ENCODE measurements around the gene NSUN4.
"Not testable (repeated sequence)": the region's sequence is repeated elsewhere in the genome, so short reads cannot be mapped to it uniquely, and the experiment has no call there.

Gene NSUN4

GRCh38 chr1:46333300-46334029, 7.1 kb upstream of the NSUN4 start:
- H3K27me3 Mint-ChIP-seq, result no peaks in the 10 kb centered on the region
- no peaks in the 10 kb centered on the region for H3K4me1 Mint-ChIP-seq
- no peak for DNase-seq (ENCODE audit: low spot score in 2 of 2)
- no peaks in the 10 kb centered on the region for H3K36me3 Mint-ChIP-seq (ENCODE audit: insufficient read depth)
- no peak overlapping the region for H3K4me3 Mint-ChIP-seq
- H3K27ac Mint-ChIP-seq (ENCODE audit: low read depth), result no peak overlapping the region
- ATAC-seq (replicated peaks; ENCODE audit: extremely low read depth, poor library complexity, severe bottlenecking), result no peak
- H3K9me3 Mint-ChIP-seq, result no peaks in the 10 kb centered on the region

GRCh38 chr1:46334030-46334384, 6.6 kb upstream of the NSUN4 start:
- H3K9me3 Mint-ChIP-seq, result no peaks in the 10 kb centered on the region
- H3K27me3 Mint-ChIP-seq, result no peaks in the 10 kb centered on the region
- no peak overlapping the region for H3K4me3 Mint-ChIP-seq
- no peaks in the 10 kb centered on the region for H3K4me1 Mint-ChIP-seq
- H3K36me3 Mint-ChIP-seq (ENCODE audit: insufficient read depth), result no peaks in the 10 kb centered on the region
- ATAC-seq (replicated peaks; ENCODE audit: extremely low read depth, poor library complexity, severe bottlenecking), result no peak
- DNase-seq (ENCODE audit: low spot score in 2 of 2), result no peak
- no peak overlapping the region for H3K27ac Mint-ChIP-seq (ENCODE audit: low read depth)

GRCh38 chr1:46335081-46335480, 5.5 kb upstream of the NSUN4 start:
- DNase-seq (ENCODE audit: low spot score in 2 of 2), result no peak
- Mint-ChIP-seq H3K4me3 (no peak overlapping the region), H3K36me3 (ENCODE audit: insufficient read depth) (peaks cover 2% of the 10 kb centered on the region), H3K9me3 (no peaks in the 10 kb centered on the region), H3K27me3 (no peaks in the 10 kb centered on the region), H3K27ac (ENCODE audit: low read depth) (no peak overlapping the region), H3K4me1 (peaks cover 5% of the 10 kb centered on the region)
- ATAC-seq (replicated peaks; ENCODE audit: extremely low read depth, poor library complexity, severe bottlenecking), result no peak

- not testable (repeated sequence) for H3K9me3 Mint-ChIP-seq; DNase-seq (ENCODE audit: low spot score in 2 of 2); H3K4me3 Mint-ChIP-seq; H3K27ac Mint-ChIP-seq (ENCODE audit: low read depth); H3K27me3 Mint-ChIP-seq; ATAC-seq (replicated peaks; ENCODE audit: extremely low read depth, poor library complexity, severe bottlenecking)
- H3K4me1 Mint-ChIP-seq, result peaks cover 27% of the 10 kb centered on the region
- H3K36me3 Mint-ChIP-seq (ENCODE audit: insufficient read depth), result peaks cover 16% of the 10 kb centered on the region
Measured at GRCh38 chr1:46337409-46337808, 3.2 kb upstream of the NSUN4 start.

- Mint-ChIP-seq H3K4me1 (peaks cover 39% of the 10 kb centered on the region), H3K27me3 (no peaks in the 10 kb centered on the region), H3K4me3 (peak overlapping the region; percentile 96), H3K9me3 (no peaks in the 10 kb centered on the region), H3K27ac (ENCODE audit: low read depth) (peak overlapping the region; percentile 98), H3K36me3 (ENCODE audit: insufficient read depth) (peaks cover 26% of the 10 kb centered on the region)
- DNase-seq (ENCODE audit: low spot score in 2 of 2) (no peak), ATAC-seq (replicated peaks; ENCODE audit: extremely low read depth, poor library complexity, severe bottlenecking) (no peak)
Measured at GRCh38 chr1:46341222-46342083, 846 bp downstream of the NSUN4 start.

- no peaks in the 10 kb centered on the region for H3K27me3 Mint-ChIP-seq
- DNase-seq (ENCODE audit: low spot score in 2 of 2) (no peak), ATAC-seq (replicated peaks; ENCODE audit: extremely low read depth, poor library complexity, severe bottlenecking) (no peak)
- H3K36me3 Mint-ChIP-seq (ENCODE audit: insufficient read depth), result peaks cover 32% of the 10 kb centered on the region
- H3K4me3 Mint-ChIP-seq, result peak overlapping the region; percentile 96
- H3K4me1 Mint-ChIP-seq, result peaks cover 39% of the 10 kb centered on the region
- no peaks in the 10 kb centered on the region for H3K9me3 Mint-ChIP-seq
- peak overlapping the region; percentile 98 for H3K27ac Mint-ChIP-seq (ENCODE audit: low read depth)
Measured at GRCh38 chr1:46342084-46342656, 1.6 kb downstream of the NSUN4 start.

GRCh38 chr1:46342677-46343350, 2.2 kb downstream of the NSUN4 start:
- no peaks in the 10 kb centered on the region for H3K9me3 Mint-ChIP-seq
- DNase-seq (ENCODE audit: low spot score in 2 of 2) (no peak), ATAC-seq (replicated peaks; ENCODE audit: extremely low read depth, poor library complexity, severe bottlenecking) (no peak)
- H3K27ac Mint-ChIP-seq (ENCODE audit: low read depth), result peak overlapping the region; percentile 98
- peak overlapping the region; percentile 96 for H3K4me3 Mint-ChIP-seq
- no peaks in the 10 kb centered on the region for H3K27me3 Mint-ChIP-seq
- H3K36me3 Mint-ChIP-seq (ENCODE audit: insufficient read depth), result peaks cover 36% of the 10 kb centered on the region
- peaks cover 40% of the 10 kb centered on the region for H3K4me1 Mint-ChIP-seq

GRCh38 chr1:46343351-46343695, 2.7 kb downstream of the NSUN4 start:
- Mint-ChIP-seq H3K4me1 (peaks cover 45% of the 10 kb centered on the region), H3K27me3 (no peaks in the 10 kb centered on the region), H3K27ac (ENCODE audit: low read depth) (peak overlapping the region; percentile 98)

GRCh38 chr1:46343705-46344104, 3.1 kb downstream of the NSUN4 start:
- Mint-ChIP-seq H3K27me3 (no peaks in the 10 kb centered on the region), H3K27ac (ENCODE audit: low read depth) (peak overlapping the region; percentile 98), H3K4me3 (no peak overlapping the region), H3K4me1 (peaks cover 46% of the 10 kb centered on the region), H3K9me3 (no peaks in the 10 kb centered on the region), H3K36me3 (ENCODE audit: insufficient read depth) (peaks cover 40% of the 10 kb centered on the region)
- ATAC-seq (replicated peaks; ENCODE audit: extremely low read depth, poor library complexity, severe bottlenecking) (no peak), DNase-seq (ENCODE audit: low spot score in 2 of 2) (no peak)

More at GRCh38 chr1:46343351-46343695, 2.7 kb downstream of the NSUN4 start:
- Mint-ChIP-seq H3K9me3 (no peaks in the 10 kb centered on the region), H3K36me3 (ENCODE audit: insufficient read depth) (peaks cover 39% of the 10 kb centered on the region), H3K4me3 (no peak overlapping the region)
- no peak for ATAC-seq (replicated peaks; ENCODE audit: extremely low read depth, poor library complexity, severe bottlenecking)
- no peak for DNase-seq (ENCODE audit: low spot score in 2 of 2)

GRCh38 chr1:46344481-46344880, 3.9 kb downstream of the NSUN4 start:
- no peak overlapping the region for H3K27ac Mint-ChIP-seq (ENCODE audit: low read depth)
- peaks cover 44% of the 10 kb centered on the region for H3K36me3 Mint-ChIP-seq (ENCODE audit: insufficient read depth)
- H3K27me3 Mint-ChIP-seq, result no peaks in the 10 kb centered on the region
- no peak for ATAC-seq (replicated peaks; ENCODE audit: extremely low read depth, poor library complexity, severe bottlenecking)
- H3K4me3 Mint-ChIP-seq, result no peak overlapping the region
- no peaks in the 10 kb centered on the region for H3K9me3 Mint-ChIP-seq
- peaks cover 44% of the 10 kb centered on the region for H3K4me1 Mint-ChIP-seq
- DNase-seq (ENCODE audit: low spot score in 2 of 2), result no peak

GRCh38 chr1:46345281-46345680, 4.7 kb downstream of the NSUN4 start:
- DNase-seq (ENCODE audit: low spot score in 2 of 2) (no peak), ATAC-seq (replicated peaks; ENCODE audit: extremely low read depth, poor library complexity, severe bottlenecking) (no peak)
- Mint-ChIP-seq H3K36me3 (ENCODE audit: insufficient read depth) (peaks cover 45% of the 10 kb centered on the region), H3K4me1 (peaks cover 39% of the 10 kb centered on the region), H3K9me3 (no peaks in the 10 kb centered on the region), H3K27ac (ENCODE audit: low read depth) (no peak overlapping the region), H3K4me3 (no peak overlapping the region), H3K27me3 (no peaks in the 10 kb centered on the region)

- Mint-ChIP-seq H3K27me3 (no peaks in the 10 kb centered on the region), H3K9me3 (no peaks in the 10 kb centered on the region), H3K4me1 (peaks cover 7% of the 10 kb centered on the region), H3K36me3 (ENCODE audit: insufficient read depth) (peaks cover 50% of the 10 kb centered on the region), H3K4me3 (no peak overlapping the region), H3K27ac (ENCODE audit: low read depth) (no peak overlapping the region)
- ATAC-seq (replicated peaks; ENCODE audit: extremely low read depth, poor library complexity, severe bottlenecking) (no peak), DNase-seq (ENCODE audit: low spot score in 2 of 2) (no peak)
Measured at GRCh38 chr1:46352363-46352762, 11.8 kb downstream of the NSUN4 start.

Measured in central memory CD8-positive, alpha-beta T cell (primary cell).